Naive thymus-derived CD4-positive, alpha-beta T cell (primary cell): ENCODE measurements around the gene KLK6. TPM values are rescaled to one million over a fixed set of nuclear protein-coding genes. Genes with fewer than 3 reads are reported as not detected.
A peak's percentile ranks its signal among the peaks of the same experiment; 100 is the strongest.

ENCODE experiments used
- ATAC-seq: fragments of 150-1000 bp; cut with Tn5 transposase; 2 replicates; pipeline ENCODE4 v1.10.0; 2021; ENCODE audit warnings: mild to moderate bottlenecking, moderate library complexity
- CTCF ChIA-PET: fragments of 350-600 bp; sonication (Branson Sonifier 250); formaldehyde crosslinking; loops from one replicate; lab custom pipeline; 2021; ENCODE audit warnings: antibody characterized with exemption; lab: Charles Lee
- POLR2A ChIA-PET: fragments of 350-600 bp; sonication (Branson Sonifier 250); formaldehyde crosslinking; loops from one replicate; lab custom pipeline; 2021; ENCODE audit warnings: antibody characterized with exemption, inconsistent platforms; lab: Charles Lee
- DNase-seq, 9 donors: peaks; one replicate each; pipeline versions ENCODE4 v3.0.0 to v3.0.0-alpha.2; 2020 to 2022; ENCODE audit warnings: mixed read lengths in 1 of 9
- H3K27ac ChIP-seq: one replicate; pipeline ENCODE4 v1.7.0; 2013; ENCODE audit warnings: mild to moderate bottlenecking, low read depth, low read length, moderate library complexity
- H3K27me3 ChIP-seq, 2 donors: one replicate each; pipeline ENCODE4 v1.7.0; 2013; ENCODE audit warnings: low read length in 2 of 2, mild to moderate bottlenecking in 2 of 2, moderate library complexity in 2 of 2; ENCODE audit not compliant: control insufficient read depth in 2 of 2, insufficient read depth in 2 of 2
- H3K36me3 ChIP-seq, 3 experiments: 1 replicate in 2 of 3; 2 replicates in 1 of 3; pipeline ENCODE4 v1.7.0; 2013; ENCODE audit warnings: low read length in 3 of 3, mild to moderate bottlenecking in 3 of 3, moderate library complexity in 1 of 3; ENCODE audit not compliant: insufficient read depth in 3 of 3, control insufficient read depth in 2 of 3
- H3K4me1 ChIP-seq, 2 donors: one replicate each; pipeline ENCODE4 v1.7.0; 2013; ENCODE audit warnings: low read length in 2 of 2, mild to moderate bottlenecking in 2 of 2, moderate library complexity in 1 of 2; ENCODE audit not compliant: control insufficient read depth in 2 of 2, insufficient read depth in 2 of 2
- H3K4me3 ChIP-seq: 2 replicates; pipeline ENCODE4 v1.7.0; 2013; ENCODE audit warnings: mild to moderate bottlenecking, low read length
- H3K9me3 ChIP-seq, 3 experiments: 1 replicate in 2 of 3; 2 replicates in 1 of 3; pipeline ENCODE4 v1.7.0; 2013; ENCODE audit warnings: low read length in 3 of 3; ENCODE audit not compliant: control insufficient read depth in 2 of 3
- H3K27ac Mint-ChIP-seq, 9 donors: one replicate each; pipeline ENCODE4 v1.8.0; 2020 to 2022; ENCODE audit warnings: mixed read lengths in 9 of 9, mild to moderate bottlenecking in 8 of 9, moderate library complexity in 5 of 9, inconsistent platforms in 2 of 9
- H3K27me3 Mint-ChIP-seq, 5 donors: one replicate each; pipeline ENCODE4 v1.8.0; 2021 to 2022; ENCODE audit warnings: mixed read lengths in 5 of 5, mild to moderate bottlenecking in 1 of 5
- H3K36me3 Mint-ChIP-seq, 5 donors: one replicate each; pipeline ENCODE4 v1.8.0; 2020 to 2022; ENCODE audit warnings: mixed read lengths in 5 of 5, mild to moderate bottlenecking in 3 of 5, inconsistent platforms in 1 of 5
- H3K4me1 Mint-ChIP-seq, 7 donors: one replicate each; pipeline ENCODE4 v1.8.0; 2020 to 2022; ENCODE audit warnings: mixed read lengths in 7 of 7, mild to moderate bottlenecking in 3 of 7, inconsistent platforms in 1 of 7
- H3K4me3 Mint-ChIP-seq, 10 donors: one replicate each; pipeline ENCODE4 v1.8.0; 2020 to 2022; ENCODE audit warnings: mild to moderate bottlenecking in 10 of 10, mixed read lengths in 10 of 10, moderate library complexity in 6 of 10, inconsistent platforms in 2 of 10
- H3K9me3 Mint-ChIP-seq, 11 donors: one replicate each; pipeline ENCODE4 v1.8.0; 2020 to 2022; ENCODE audit warnings: mixed read lengths in 11 of 11, mild to moderate bottlenecking in 4 of 11, inconsistent platforms in 1 of 11, moderate library complexity in 1 of 11
- intact Hi-C, 2 donors: fragments of 100-400 bp; cut with micrococcal nuclease; formaldehyde crosslinking; loops; one replicate each; pipeline ENCODE4 v1.15.1; 2023
- polyA plus RNA-seq, 2 donors: library from polyadenylated mRNA; unstranded; fragments of 300-500 nt; fragmentation: Illumina TruSeq; gene quantifications; one replicate each; pipeline ENCODE4 v1.2.3, GENCODE V29; 2021
- total RNA-seq, 6 experiments: library from RNA in 5 of 6; stranded (reverse) in 5 of 6; gene quantifications; 1 replicate in 5 of 6; 2 replicates in 1 of 6; pipeline ENCODE4 v1.2.3 and lab custom pipeline; 2021 to 2026

Gene KLK6
- total and polyA plus RNA-seq, 7 experiments from 2014 or later = not detected

- H3K36me3 Mint-ChIP-seq = no peaks in the 10 kb centered on the region
- H3K4me3 Mint-ChIP-seq = peak overlapping the region in 1 of 10 donors; percentile 27
- CTCF ChIA-PET = interaction anchor here (0.6 to 1.3 kb wide), 6 partner anchors 16 to 665 kb away, joined by 3 to 5 read pairs (median 4); no protein-coding TSS in a partner anchor
- intact Hi-C loops = loop anchor here (1.0 to 10.0 kb wide), 6 partner anchors 15 to 669 kb away; partner anchors contain the start of gene CLEC11A (in 1 of the 2)
- peaks cover 32 to 57% (median 44%) of the 10 kb centered on the region in 5 donors for H3K27me3 Mint-ChIP-seq
- peak; percentile 4 for ATAC-seq
- no peak overlapping the region for H3K4me3 ChIP-seq
- no peak overlapping the region for H3K27ac Mint-ChIP-seq
- no peaks in the 10 kb centered on the region for H3K4me1 ChIP-seq
- no peak overlapping the region for H3K27ac ChIP-seq
- no peaks in the 10 kb centered on the region for H3K9me3 ChIP-seq
- H3K4me1 Mint-ChIP-seq = peaks cover 2 to 10% (median 8%) of the 10 kb centered on the region in 7 donors
- no peak for DNase-seq
- POLR2A ChIA-PET = no interaction called here
- H3K27me3 ChIP-seq = peaks cover 0 to 3% of the 10 kb centered on the region in 2 donors
- H3K36me3 ChIP-seq = no peaks in the 10 kb centered on the region
- H3K9me3 Mint-ChIP-seq = no peaks in the 10 kb centered on the region
Measured at GRCh38 chr19:50921426-50922316, 47.7 kb downstream of the KLK6 start.

GRCh38 chr19:50916069-50916468 is 53.3 kb downstream of the KLK6 start:
- Histone ChIP-seq H3K4me1 (no peaks in the 10 kb centered on the region), H3K27me3 (no peaks in the 10 kb centered on the region), H3K9me3 (no peaks in the 10 kb centered on the region), H3K36me3 (no peaks in the 10 kb centered on the region), H3K4me3 (no peak overlapping the region), H3K27ac (no peak overlapping the region)
- H3K27ac Mint-ChIP-seq = no peak overlapping the region
- ChIA-PET POLR2A (no interaction called here), CTCF (no interaction called here)
- no peak overlapping the region for H3K4me3 Mint-ChIP-seq
- ATAC-seq = no peak
- H3K9me3 Mint-ChIP-seq = peaks cover 0 to 1% (median 0%) of the 10 kb centered on the region in 11 donors
- DNase-seq = no peak
- peaks cover 16 to 50% (median 34%) of the 10 kb centered on the region in 5 donors for H3K27me3 Mint-ChIP-seq
- H3K36me3 Mint-ChIP-seq = no peaks in the 10 kb centered on the region
- peaks cover 0 to 2% (median 0%) of the 10 kb centered on the region in 7 donors for H3K4me1 Mint-ChIP-seq
- intact Hi-C loops = no loop called here

GRCh38 chr19:50912727-50913716 is 56.4 kb downstream of the KLK6 start:
- intact Hi-C loops = no loop called here
- ATAC-seq = no peak
- peaks cover 0 to 3% of the 10 kb centered on the region in 2 donors for H3K27me3 ChIP-seq

GRCh38 chr19:50912102-50912599 is 57.2 kb downstream of the KLK6 start:
- H3K27ac ChIP-seq = no peak overlapping the region
- Mint-ChIP-seq H3K27ac (no peak overlapping the region), H3K4me1 (peaks cover 0 to 11% (median 6%) of the 10 kb centered on the region in 7 donors), H3K9me3 (peaks cover 0 to 4% (median 0%) of the 10 kb centered on the region in 11 donors), H3K27me3 (peaks cover 36 to 58% (median 56%) of the 10 kb centered on the region in 5 donors), H3K4me3 (no peak overlapping the region), H3K36me3 (no peaks in the 10 kb centered on the region)
- no peak overlapping the region for H3K4me3 ChIP-seq
- no peaks in the 10 kb centered on the region for H3K4me1 ChIP-seq
- ATAC-seq = no peak
- H3K27me3 ChIP-seq = peaks cover 0 to 3% of the 10 kb centered on the region in 2 donors
- CTCF ChIA-PET = no interaction called here
- intact Hi-C loops = no loop called here
- POLR2A ChIA-PET = no interaction called here
- DNase-seq = no peak
- no peaks in the 10 kb centered on the region for H3K9me3 ChIP-seq
- no peaks in the 10 kb centered on the region for H3K36me3 ChIP-seq

More at GRCh38 chr19:50912727-50913716, 56.4 kb downstream of the KLK6 start:
- Mint-ChIP-seq H3K27ac (no peak overlapping the region), H3K9me3 (peaks cover 0 to 4% (median 0%) of the 10 kb centered on the region in 11 donors), H3K27me3 (peaks cover 33 to 54% (median 47%) of the 10 kb centered on the region in 5 donors), H3K36me3 (no peaks in the 10 kb centered on the region), H3K4me1 (peaks cover 0 to 11% (median 6%) of the 10 kb centered on the region in 7 donors), H3K4me3 (no peak overlapping the region)
- H3K4me3 ChIP-seq = no peak overlapping the region
- no peaks in the 10 kb centered on the region for H3K36me3 ChIP-seq
- ChIA-PET CTCF (no interaction called here), POLR2A (no interaction called here)
- no peaks in the 10 kb centered on the region for H3K4me1 ChIP-seq
- no peak overlapping the region for H3K27ac ChIP-seq
- peak in 1 of 9 donors; percentile 54 for DNase-seq
- H3K9me3 ChIP-seq = no peaks in the 10 kb centered on the region

GRCh38 chr19:50911206-50912101 is 57.9 kb downstream of the KLK6 start, which contains the start of gene KLK4:
Gene KLK4 (minus strand): TSS chr19:50911395. CDS start chr19:50910738, 657 bp downstream.
- peaks cover 0 to 4% (median 0%) of the 10 kb centered on the region in 11 donors for H3K9me3 Mint-ChIP-seq
- H3K27ac ChIP-seq = no peak within 1 kb of the TSS
- peaks cover 0 to 11% (median 6%) of the 10 kb centered on the region in 7 donors for H3K4me1 Mint-ChIP-seq
- ATAC-seq (no peak), DNase-seq (no peak)
- H3K4me3 Mint-ChIP-seq = peak within 1 kb of the TSS in 2 of 10 donors; percentile 22 to 73
- no peaks in the 10 kb centered on the region for H3K36me3 ChIP-seq
- H3K27ac Mint-ChIP-seq = peak within 1 kb of the TSS in 1 of 9 donors; percentile 15
- H3K27me3 ChIP-seq = peaks cover 0 to 3% of the 10 kb centered on the region in 2 donors
- intact Hi-C loops = no loop called here
- ChIA-PET POLR2A (no interaction called here), CTCF (no interaction called here)
- H3K4me1 ChIP-seq = no peaks in the 10 kb centered on the region
- H3K4me3 ChIP-seq = no peak within 1 kb of the TSS
- peaks cover 34 to 59% (median 55%) of the 10 kb centered on the region in 5 donors for H3K27me3 Mint-ChIP-seq
- no peaks in the 10 kb centered on the region for H3K36me3 Mint-ChIP-seq
- no peaks in the 10 kb centered on the region for H3K9me3 ChIP-seq
